Endothelial cell of umbilical vein (primary cell): ENCODE data around the gene EXD3. TPM values are rescaled to one million over a fixed set of nuclear protein-coding genes. Genes with fewer than 3 reads are reported as not detected.

ENCODE experiments used
- BruUV-seq: library from RNA; stranded (reverse); fragments of 400-500 nt; replicated peaks from 2 replicates; lab custom pipeline; 2021; lab: Mats Ljungman, UMichigan
- CTCF ChIA-PET: fragments of 300-600, 350-600 bp; sonication (Branson Sonifier 250); formaldehyde crosslinking; loops from one replicate; lab custom pipeline; 2021; ENCODE audit warnings: antibody characterized with exemption, inconsistent platforms; lab: Charles Lee
- POLR2A ChIA-PET: fragments of 300-600, 350-600 bp; sonication (Branson Sonifier 250); formaldehyde crosslinking; loops from one replicate; lab custom pipeline; 2021; ENCODE audit warnings: antibody characterized with exemption, inconsistent platforms; lab: Charles Lee
- DNase-seq: peaks from one replicate; pipeline ENCODE4 v3.0.0-alpha.2; 2011; ENCODE audit warnings: low read depth, low spot score
- FAIRE-seq: peaks from 2 replicates; lab custom pipeline; 2011; peaks lifted over from hg19 to GRCh38; lab: Jason Lieb, UNC
- H2AFZ ChIP-seq: 2 replicates; pipeline ENCODE4 v1.6.0; 2012; ENCODE audit warnings: low read depth, low read length, control low read depth, inconsistent platforms
- H3K27ac ChIP-seq: 2 replicates; pipeline ENCODE4 v1.5.1; 2011; ENCODE audit warnings: low read depth, mild to moderate bottlenecking, control low read depth, low read length, moderate library complexity; ENCODE audit not compliant: insufficient read depth
- H3K27me3 ChIP-seq, 2 experiments: 2 replicates each; pipeline versions ENCODE4 v1.6.0 to v1.6.1; 2011; ENCODE audit warnings: low read length in 2 of 2, mixed read lengths in 1 of 2; ENCODE audit not compliant: control insufficient read depth in 2 of 2, insufficient read depth in 2 of 2
- H3K36me3 ChIP-seq, 2 experiments: 2 replicates in 1 of 2; 3 replicates in 1 of 2; pipeline ENCODE4 v1.5.1; 2011; ENCODE audit warnings: low read length in 2 of 2, mild to moderate bottlenecking in 1 of 2, moderate library complexity in 1 of 2; ENCODE audit not compliant: control insufficient read depth in 2 of 2, insufficient read depth in 2 of 2; ENCODE audit errors: extremely low read depth in 1 of 2
- H3K4me1 ChIP-seq: 3 replicates; pipeline ENCODE4 v1.5.1; 2011; ENCODE audit warnings: mild to moderate bottlenecking, low read length; ENCODE audit not compliant: control insufficient read depth, insufficient read depth; ENCODE audit errors: extremely low read depth
- H3K4me2 ChIP-seq: 2 replicates; pipeline ENCODE4 v1.6.1; 2011; ENCODE audit warnings: low read length, control low read depth, mixed read lengths; ENCODE audit not compliant: insufficient read depth
- H3K4me3 ChIP-seq, 3 experiments: fragments of 200-600 bp in 1 of 3; sonication (generic), shearing (Covaris generic) in 1 of 3; replicated peaks in 1 of 3; 2 replicates each; pipeline ENCODE4 v1.5.1; 2011 to 2016; ENCODE audit warnings: control low read depth in 3 of 3, low read length in 3 of 3, mild to moderate bottlenecking in 2 of 3, inconsistent platforms in 1 of 3, low read depth in 1 of 3, moderate library complexity in 1 of 3; ENCODE audit not compliant: insufficient read depth in 1 of 3
- H3K79me2 ChIP-seq: 2 replicates; pipeline ENCODE4 v1.6.0; 2012; ENCODE audit warnings: low read length, inconsistent platforms; ENCODE audit not compliant: control insufficient read depth, insufficient read depth
- H3K9ac ChIP-seq: replicated peaks from 2 replicates; pipeline ENCODE3; 2011; ENCODE audit warnings: low read length, control low read depth; ENCODE audit not compliant: insufficient read depth; ENCODE audit errors: extremely low read depth
- H3K9me1 ChIP-seq: replicated peaks from 3 replicates; pipeline ENCODE4 v1.6.0; 2011; ENCODE audit warnings: mild to moderate bottlenecking, low read length; ENCODE audit not compliant: control insufficient read depth, insufficient read depth; ENCODE audit errors: extremely low read depth
- H3K9me3 ChIP-seq: replicated peaks from 2 replicates; pipeline ENCODE4 v1.5.1; 2012; ENCODE audit warnings: low read length, inconsistent platforms; ENCODE audit not compliant: control insufficient read depth, insufficient read depth
- H4K20me1 ChIP-seq: replicated peaks from 2 replicates; pipeline ENCODE3; 2011; ENCODE audit warnings: mild to moderate bottlenecking, low read length; ENCODE audit not compliant: control insufficient read depth, insufficient read depth; ENCODE audit errors: extremely low read depth
- EZH2 ChIP-seq: IDR thresholded peaks from 2 replicates; pipeline ENCODE4 v1.6.1; 2012; ENCODE audit warnings: borderline replicate concordance, low read depth, mild to moderate bottlenecking, moderate library complexity, low read length, inconsistent platforms; ENCODE audit not compliant: severe bottlenecking
- FOS ChIP-seq: IDR thresholded peaks from 2 replicates; pipeline ENCODE4 v1.6.1; 2011; ENCODE audit warnings: mild to moderate bottlenecking, low read length, moderate library complexity, borderline replicate concordance; ENCODE audit not compliant: insufficient read depth
- GATA2 ChIP-seq: IDR thresholded peaks from 2 replicates; pipeline ENCODE4 v1.7.0; 2011; ENCODE audit warnings: low read depth, mild to moderate bottlenecking, moderate library complexity, mixed read lengths, low read length; ENCODE audit not compliant: insufficient read length, insufficient read depth
- JUN ChIP-seq: IDR thresholded peaks from 2 replicates; pipeline ENCODE4 v1.6.1; 2011; ENCODE audit warnings: borderline replicate concordance, low read depth; ENCODE audit not compliant: insufficient read length, insufficient read depth
- MYC ChIP-seq: IDR thresholded peaks from one replicate; pipeline ENCODE4 v1.6.1; 2011; ENCODE audit warnings: mild to moderate bottlenecking, low read depth, low read length
- POLR2A ChIP-seq: IDR thresholded peaks from 2 replicates; pipeline ENCODE4 v1.6.1; 2012; ENCODE audit warnings: low read depth, mild to moderate bottlenecking, control low read depth, low read length
- POLR2AphosphoS5 ChIP-seq: IDR thresholded peaks from 2 replicates; pipeline ENCODE4 v1.6.1; 2012; ENCODE audit warnings: low read depth, mild to moderate bottlenecking, control low read depth, low read length, moderate library complexity; ENCODE audit not compliant: insufficient read depth
- dilution Hi-C: fragments of 300-500 bp; cut with MboI; formaldehyde crosslinking; loops from one replicate; pipeline ENCODE4 v1.15.0; 2019; ENCODE audit warnings: low sequenced_read_pairs; ENCODE audit not compliant: extremely low pct_ligation_motif_present
- intact Hi-C: fragments of 100-400 bp; cut with micrococcal nuclease; formaldehyde crosslinking; loops from one replicate; pipeline ENCODE4 v1.10.0; 2022
- polyA plus RNA-seq, 4 experiments: library from polyadenylated mRNA; depleted of rRNA in 3 of 4; stranded (reverse) in 3 of 4; unstranded in 1 of 4; fragments of >200 nt; gene quantifications; 2 replicates each; pipeline versions ENCODE4 v1.2.1 to v1.2.3, GENCODE V29; 2011 to 2012; ENCODE audit warnings: missing spikeins in 1 of 4
- total RNA-seq: library from RNA; stranded (reverse); gene quantifications from 2 replicates; pipeline ENCODE4 v1.2.3, GENCODE V29; 2021
- TF ChIP-seq, protein P1 (sequence below), 2 donors: IDR thresholded peaks; 1 replicate in 1 of 2; 2 replicates in 1 of 2; pipeline ENCODE4 v1.5.1; 2011; ENCODE audit warnings: low read length in 2 of 2, mild to moderate bottlenecking in 2 of 2, moderate library complexity in 2 of 2, control low read depth in 1 of 2, inconsistent platforms in 1 of 2, low read depth in 1 of 2; ENCODE audit not compliant: insufficient read depth in 1 of 2; ENCODE audit errors: extremely low read depth in 1 of 2
- TF ChIP-seq, protein P2 (sequence below): IDR thresholded peaks from 2 replicates; pipeline ENCODE4 v1.6.1; 2011; ENCODE audit not compliant: insufficient read depth, insufficient read length

The EXD3 gene
- total and polyA plus RNA-seq, 2 donors (not counting 3 experiments of a cell fraction or from before 2014, with no cell fraction given), result 17.7 to 30.3 TPM

DNA sequence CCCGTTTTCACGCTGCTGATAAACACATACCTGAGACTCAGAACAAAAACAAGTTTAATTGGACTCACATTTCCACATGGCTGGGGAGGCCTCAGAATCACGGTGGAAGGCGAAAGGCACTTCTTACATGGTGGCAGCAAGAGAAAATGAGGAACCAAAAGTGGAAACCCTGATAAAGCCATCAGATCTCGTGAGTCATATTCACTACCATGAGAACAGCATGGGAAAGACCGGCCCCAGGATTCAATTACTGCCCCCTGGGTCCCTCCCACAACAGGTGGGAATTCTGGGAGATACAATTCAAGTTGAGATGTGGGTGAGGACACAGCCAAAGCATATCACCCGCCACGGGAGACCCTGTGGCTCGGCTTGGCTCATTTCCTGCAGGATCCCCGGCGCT lies 20.2 kb downstream of the EXD3 start:
- POLR2A ChIA-PET, result no interaction called here
- Histone ChIP-seq H4K20me1 (no peaks in the 10 kb centered on the region), H3K27me3 (no peaks in the 10 kb centered on the region), H3K27ac (no peak overlapping the region), H3K4me3 (no peak overlapping the region), H3K36me3 (no peaks in the 10 kb centered on the region), H3K9me3 (no peaks in the 10 kb centered on the region), H3K4me2 (no peak overlapping the region), H3K9ac (no peak overlapping the region), H3K9me1 (no peaks in the 10 kb centered on the region), H3K4me1 (peaks cover 9% of the 10 kb centered on the region), H2AFZ (no peak overlapping the region), H3K79me2 (no peaks in the 10 kb centered on the region)
- dilution Hi-C loops, result no loop called here
- FAIRE-seq (peak; percentile 59), DNase-seq (no peak)
- intact Hi-C loops, result no loop called here
- no peak for TF ChIP-seq POLR2A
- TF ChIP-seq POLR2AphosphoS5, result no peak
- TF ChIP-seq, protein P1, sequence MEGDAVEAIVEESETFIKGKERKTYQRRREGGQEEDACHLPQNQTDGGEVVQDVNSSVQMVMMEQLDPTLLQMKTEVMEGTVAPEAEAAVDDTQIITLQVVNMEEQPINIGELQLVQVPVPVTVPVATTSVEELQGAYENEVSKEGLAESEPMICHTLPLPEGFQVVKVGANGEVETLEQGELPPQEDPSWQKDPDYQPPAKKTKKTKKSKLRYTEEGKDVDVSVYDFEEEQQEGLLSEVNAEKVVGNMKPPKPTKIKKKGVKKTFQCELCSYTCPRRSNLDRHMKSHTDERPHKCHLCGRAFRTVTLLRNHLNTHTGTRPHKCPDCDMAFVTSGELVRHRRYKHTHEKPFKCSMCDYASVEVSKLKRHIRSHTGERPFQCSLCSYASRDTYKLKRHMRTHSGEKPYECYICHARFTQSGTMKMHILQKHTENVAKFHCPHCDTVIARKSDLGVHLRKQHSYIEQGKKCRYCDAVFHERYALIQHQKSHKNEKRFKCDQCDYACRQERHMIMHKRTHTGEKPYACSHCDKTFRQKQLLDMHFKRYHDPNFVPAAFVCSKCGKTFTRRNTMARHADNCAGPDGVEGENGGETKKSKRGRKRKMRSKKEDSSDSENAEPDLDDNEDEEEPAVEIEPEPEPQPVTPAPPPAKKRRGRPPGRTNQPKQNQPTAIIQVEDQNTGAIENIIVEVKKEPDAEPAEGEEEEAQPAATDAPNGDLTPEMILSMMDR (IDR thresholded peaks at IDR 0.05; ENCODE audit: extremely low read depth in 1 of 2, insufficient read depth in 1 of 2, low read depth in 1 of 2, low read length in 2 of 2), result no peak
- no peak for TF ChIP-seq FOS
- TF ChIP-seq JUN, result no peak
- no peak for TF ChIP-seq GATA2
- TF ChIP-seq EZH2, result no peak
- no peak for TF ChIP-seq MYC
- TF ChIP-seq, protein P2, sequence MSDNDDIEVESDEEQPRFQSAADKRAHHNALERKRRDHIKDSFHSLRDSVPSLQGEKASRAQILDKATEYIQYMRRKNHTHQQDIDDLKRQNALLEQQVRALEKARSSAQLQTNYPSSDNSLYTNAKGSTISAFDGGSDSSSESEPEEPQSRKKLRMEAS, result no peak
- BruUV-seq, result no TSS peak
- CTCF ChIA-PET, result interaction anchor here (1.0 kb wide), 1 partner anchor 101 kb away, joined by 4 read pairs; the partner anchor contains the start of gene NRARP
